ENCODE data around the gene TDRD12.

The TDRD12 gene

GRCh38 chr19:32719611-32720059, at the start of gene TDRD12:
TDRD12 (plus strand) TSS chr19:32719767; CDS start chr19:32720073, 306 bp downstream.
- no peak for DNase-seq
- in situ Hi-C loops (cut with HindIII; ENCODE audit: low pct_ligation_motif_present, low pct_unique_long_range_greater_than_20kb, low sequenced_read_pairs): no loop called here

- in situ Hi-C loops (cut with HindIII; ENCODE audit: low pct_ligation_motif_present, low pct_unique_long_range_greater_than_20kb, low sequenced_read_pairs): no loop called here
- DNase-seq: no peak
Observed at GRCh38 chr19:32671883-32672593, 47.5 kb upstream of the TDRD12 start.

GRCh38 chr19:32672841-32673240, 46.7 kb upstream of the TDRD12 start:
- in situ Hi-C loops (cut with HindIII; ENCODE audit: low pct_ligation_motif_present, low pct_unique_long_range_greater_than_20kb, low sequenced_read_pairs): no loop called here
- no peak for DNase-seq

- in situ Hi-C loops (cut with HindIII; ENCODE audit: low pct_ligation_motif_present, low pct_unique_long_range_greater_than_20kb, low sequenced_read_pairs): no loop called here
- DNase-seq: no peak
Observed at GRCh38 chr19:32673573-32673972, 46.0 kb upstream of the TDRD12 start.

- DNase-seq: no peak
- in situ Hi-C loops (cut with HindIII; ENCODE audit: low pct_ligation_motif_present, low pct_unique_long_range_greater_than_20kb, low sequenced_read_pairs): no loop called here
Observed at GRCh38 chr19:32674153-32674930, 45.2 kb upstream of the TDRD12 start.

- in situ Hi-C loops (cut with HindIII; ENCODE audit: low pct_ligation_motif_present, low pct_unique_long_range_greater_than_20kb, low sequenced_read_pairs): no loop called here
- peak; percentile 97 for DNase-seq
Observed at GRCh38 chr19:32674931-32675719, 44.4 kb upstream of the TDRD12 start, which contains the start of gene ANKRD27. ANKRD27 (minus strand) TSS chr19:32675180; CDS start chr19:32659015, 16,165 bp downstream.

- in situ Hi-C loops (cut with HindIII; ENCODE audit: low pct_ligation_motif_present, low pct_unique_long_range_greater_than_20kb, low sequenced_read_pairs): no loop called here
- peak; percentile 81 for DNase-seq
Observed at GRCh38 chr19:32675720-32676185, 43.8 kb upstream of the TDRD12 start, which contains the start of gene RGS9BP. RGS9BP (plus strand) TSS chr19:32675848; CDS start chr19:32676264, 416 bp downstream.

GRCh38 chr19:32676186-32676894, 43.2 kb upstream of the TDRD12 start:
- no peak for DNase-seq
- in situ Hi-C loops (cut with HindIII; ENCODE audit: low pct_ligation_motif_present, low pct_unique_long_range_greater_than_20kb, low sequenced_read_pairs): no loop called here

GRCh38 chr19:32676895-32677359, 42.6 kb upstream of the TDRD12 start:
- in situ Hi-C loops (cut with HindIII; ENCODE audit: low pct_ligation_motif_present, low pct_unique_long_range_greater_than_20kb, low sequenced_read_pairs): no loop called here

GRCh38 chr19:32677657-32678056, 41.9 kb upstream of the TDRD12 start:
- DNase-seq: no peak
- in situ Hi-C loops (cut with HindIII; ENCODE audit: low pct_ligation_motif_present, low pct_unique_long_range_greater_than_20kb, low sequenced_read_pairs): no loop called here

More at GRCh38 chr19:32676895-32677359, 42.6 kb upstream of the TDRD12 start:
- no peak for DNase-seq

GRCh38 chr19:32680986-32681385, 38.6 kb upstream of the TDRD12 start:
- in situ Hi-C loops (cut with HindIII; ENCODE audit: low pct_ligation_motif_present, low pct_unique_long_range_greater_than_20kb, low sequenced_read_pairs): no loop called here
- no peak for DNase-seq

- in situ Hi-C loops (cut with HindIII; ENCODE audit: low pct_ligation_motif_present, low pct_unique_long_range_greater_than_20kb, low sequenced_read_pairs): no loop called here
- DNase-seq: no peak
Observed at GRCh38 chr19:32682317-32682716, 37.2 kb upstream of the TDRD12 start.

- in situ Hi-C loops (cut with HindIII; ENCODE audit: low pct_ligation_motif_present, low pct_unique_long_range_greater_than_20kb, low sequenced_read_pairs): no loop called here
- DNase-seq: no peak
Observed at GRCh38 chr19:32686847-32687475, 32.6 kb upstream of the TDRD12 start.

GRCh38 chr19:32687681-32688080, 31.9 kb upstream of the TDRD12 start:
- in situ Hi-C loops (cut with HindIII; ENCODE audit: low pct_ligation_motif_present, low pct_unique_long_range_greater_than_20kb, low sequenced_read_pairs): no loop called here
- DNase-seq: no peak

- in situ Hi-C loops (cut with HindIII; ENCODE audit: low pct_ligation_motif_present, low pct_unique_long_range_greater_than_20kb, low sequenced_read_pairs): no loop called here
- DNase-seq: no peak
Observed at GRCh38 chr19:32688311-32688710, 31.3 kb upstream of the TDRD12 start.

- in situ Hi-C loops (cut with HindIII; ENCODE audit: low pct_ligation_motif_present, low pct_unique_long_range_greater_than_20kb, low sequenced_read_pairs): no loop called here
- DNase-seq: peak; percentile 86
Observed at GRCh38 chr19:32691291-32691951, 28.1 kb upstream of the TDRD12 start, which contains the start of gene NUDT19. NUDT19 (plus strand) TSS chr19:32691821; CDS start chr19:32691961, 140 bp downstream.
